ENCODE data around the gene CBY2.

Gene CBY2

GRCh38 chr13:45704854-45705695, 3.0 kb downstream of the CBY2 start:
- Histone ChIP-seq H3K4me3 (ENCODE audit: low read depth, low read length, poor library complexity, severe bottlenecking) (no peak overlapping the region), H3K4me2 (ENCODE audit: low read length) (no peak overlapping the region), H3K79me2 (ENCODE audit: insufficient read depth, low read length) (no peaks in the 10 kb centered on the region), H3K27me3 (ENCODE audit: insufficient read depth, low read length) (no peaks in the 10 kb centered on the region), H4K20me1 (ENCODE audit: insufficient read depth, low read length) (no peaks in the 10 kb centered on the region), H3K27ac (ENCODE audit: low read depth, low read length, poor library complexity, severe bottlenecking) (no peak overlapping the region), H3K9me3 (ENCODE audit: low read length) (no peaks in the 10 kb centered on the region), H2AFZ (ENCODE audit: low read length) (no peak overlapping the region), H3F3A (ENCODE audit: insufficient read depth, low read length) (no peaks in the 10 kb centered on the region), H3K36me3 (ENCODE audit: insufficient read depth, low read length) (no peaks in the 10 kb centered on the region), H3K4me1 (ENCODE audit: insufficient read depth, low read length, severe bottlenecking) (no peaks in the 10 kb centered on the region), H3K9ac (ENCODE audit: low read length) (no peak overlapping the region), H3K9me2 (ENCODE audit: low read depth, low read length) (no peaks in the 10 kb centered on the region)
- TF ChIP-seq CTCF (IDR thresholded peaks at IDR 0.05; ENCODE audit: low read length) (no peak), EZH2 (IDR thresholded peaks at IDR 0.05; ENCODE audit: borderline replicate concordance, low read length) (no peak)

DNA sequence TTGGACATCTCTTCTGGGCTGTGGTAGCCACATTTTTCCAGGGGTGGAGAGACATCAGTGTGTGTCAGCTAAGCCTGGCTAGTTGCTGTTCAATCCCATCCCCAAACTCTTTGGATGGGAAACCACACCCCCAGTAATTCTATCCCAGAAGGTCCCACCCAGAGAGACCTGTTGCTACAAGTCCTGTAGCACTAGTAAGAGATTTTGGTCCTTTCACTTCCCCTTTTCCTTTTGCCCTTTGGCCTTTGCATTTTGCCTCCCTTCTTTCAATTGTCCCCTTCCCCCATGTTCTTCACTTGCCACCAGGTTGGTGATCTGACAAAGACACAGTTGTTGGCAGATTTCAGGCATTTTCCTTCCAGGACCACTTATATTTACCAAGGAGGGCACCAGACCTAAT, 3.8 kb downstream of the CBY2 start:
- no peak overlapping the region for H3K4me2 ChIP-seq (ENCODE audit: low read length)

DNA sequence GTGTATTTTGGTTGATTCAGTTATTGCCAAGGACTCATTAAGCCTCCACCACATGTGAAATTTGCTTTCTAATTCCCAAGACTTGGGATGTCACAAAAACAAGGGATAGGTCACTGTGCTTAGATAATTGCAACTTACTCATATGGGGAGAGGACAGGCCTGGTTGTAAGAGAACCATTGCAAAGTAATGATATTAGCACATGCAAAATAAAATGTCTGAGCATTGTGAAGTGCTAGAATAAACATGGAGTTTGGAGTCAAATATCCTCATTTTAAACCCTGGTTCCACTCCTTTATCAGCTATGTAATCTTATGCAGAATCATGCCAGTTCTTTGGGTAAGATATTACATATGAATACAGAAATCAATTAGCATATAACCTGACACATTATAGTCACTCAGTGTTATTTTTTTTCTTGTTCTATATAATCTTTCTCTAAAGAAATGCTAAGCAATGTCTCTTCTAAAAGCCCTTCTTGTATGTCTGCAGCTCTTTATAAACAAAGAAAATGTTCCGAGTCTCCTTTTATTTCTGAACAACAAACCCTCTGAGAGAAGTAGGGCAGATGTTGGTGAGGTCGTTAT, 5.5 kb downstream of the CBY2 start:
- no peak for TF ChIP-seq CTCF (IDR thresholded peaks at IDR 0.05; ENCODE audit: low read length)
- no peak for TF ChIP-seq EZH2 (IDR thresholded peaks at IDR 0.05; ENCODE audit: borderline replicate concordance, low read length)
- Histone ChIP-seq H3F3A (ENCODE audit: insufficient read depth, low read length) (no peaks in the 10 kb centered on the region), H3K9ac (ENCODE audit: low read length) (no peak overlapping the region), H3K9me3 (ENCODE audit: low read length) (no peaks in the 10 kb centered on the region), H3K4me2 (ENCODE audit: low read length) (no peak overlapping the region), H3K4me1 (ENCODE audit: insufficient read depth, low read length, severe bottlenecking) (no peaks in the 10 kb centered on the region), H3K9me2 (ENCODE audit: low read depth, low read length) (no peaks in the 10 kb centered on the region), H4K20me1 (ENCODE audit: insufficient read depth, low read length) (no peaks in the 10 kb centered on the region), H3K79me2 (ENCODE audit: insufficient read depth, low read length) (no peaks in the 10 kb centered on the region), H3K36me3 (ENCODE audit: insufficient read depth, low read length) (no peaks in the 10 kb centered on the region), H3K27me3 (ENCODE audit: insufficient read depth, low read length) (no peaks in the 10 kb centered on the region), H2AFZ (ENCODE audit: low read length) (no peak overlapping the region), H3K27ac (ENCODE audit: low read depth, low read length, poor library complexity, severe bottlenecking) (no peak overlapping the region), H3K4me3 (ENCODE audit: low read depth, low read length, poor library complexity, severe bottlenecking) (no peak overlapping the region)

More for the DNA sequence above, 3.8 kb downstream of the CBY2 start:
- Histone ChIP-seq H3K4me1 (ENCODE audit: insufficient read depth, low read length, severe bottlenecking) (no peaks in the 10 kb centered on the region), H3K9ac (ENCODE audit: low read length) (no peak overlapping the region), H3K36me3 (ENCODE audit: insufficient read depth, low read length) (no peaks in the 10 kb centered on the region), H3K9me2 (ENCODE audit: low read depth, low read length) (no peaks in the 10 kb centered on the region), H3F3A (ENCODE audit: insufficient read depth, low read length) (no peaks in the 10 kb centered on the region), H4K20me1 (ENCODE audit: insufficient read depth, low read length) (no peaks in the 10 kb centered on the region), H3K27ac (ENCODE audit: low read depth, low read length, poor library complexity, severe bottlenecking) (no peak overlapping the region), H3K4me3 (ENCODE audit: low read depth, low read length, poor library complexity, severe bottlenecking) (no peak overlapping the region), H2AFZ (ENCODE audit: low read length) (no peak overlapping the region), H3K27me3 (ENCODE audit: insufficient read depth, low read length) (no peaks in the 10 kb centered on the region), H3K9me3 (ENCODE audit: low read length) (no peaks in the 10 kb centered on the region), H3K79me2 (ENCODE audit: insufficient read depth, low read length) (no peaks in the 10 kb centered on the region)
- TF ChIP-seq EZH2 (IDR thresholded peaks at IDR 0.05; ENCODE audit: borderline replicate concordance, low read length), result no peak
- TF ChIP-seq CTCF (IDR thresholded peaks at IDR 0.05; ENCODE audit: low read length), result no peak
